Loucy (cell line): ENCODE data around the gene CNBD2.
"Not testable (repeated sequence)": the region's sequence is repeated elsewhere in the genome, so short reads cannot be mapped to it uniquely, and the experiment has no call there.

Source experiments
- H2AFZ ChIP-seq: fragments of 200-600 bp; sonication (generic); 2 replicates; pipeline ENCODE4 v1.6.0; 2016; ENCODE audit warnings: antibody characterized with exemption, mild to moderate bottlenecking, low read length, moderate library complexity
- H3F3A ChIP-seq: fragments of 200-600 bp; 2 replicates; pipeline ENCODE4 v1.6.0; 2016; ENCODE audit warnings: antibody characterized with exemption, low read depth, mild to moderate bottlenecking
- H3K27me3 ChIP-seq: fragments of 200-600 bp; sonication (generic); 2 replicates; pipeline ENCODE4 v1.6.1; 2014; ENCODE audit warnings: low read length, mild to moderate bottlenecking; ENCODE audit not compliant: insufficient read depth, poor library complexity, severe bottlenecking
- H3K36me3 ChIP-seq: fragments of 200-600 bp; sonication (generic); 2 replicates; pipeline ENCODE4 v1.6.1; 2016; ENCODE audit warnings: low read length; ENCODE audit not compliant: insufficient read depth
- H3K4me1 ChIP-seq: fragments of 200-600 bp; sonication (generic); 2 replicates; pipeline ENCODE4 v1.5.1; 2014; ENCODE audit warnings: low read length, mild to moderate bottlenecking; ENCODE audit not compliant: insufficient read depth, poor library complexity, severe bottlenecking
- H3K4me2 ChIP-seq: fragments of 200-600 bp; sonication (generic); 2 replicates; pipeline ENCODE4 v1.6.0; 2014; ENCODE audit warnings: antibody characterized with exemption, low read length, low read depth, mild to moderate bottlenecking; ENCODE audit not compliant: poor library complexity, severe bottlenecking
- H3K4me3 ChIP-seq: fragments of 200-600 bp; sonication (generic); 2 replicates; pipeline ENCODE4 v1.5.1; 2014; ENCODE audit warnings: low read length, mild to moderate bottlenecking, mixed read lengths; ENCODE audit not compliant: poor library complexity, severe bottlenecking
- H3K79me2 ChIP-seq: fragments of 200-600 bp; sonication (generic); 2 replicates; pipeline ENCODE4 v1.6.1; 2014; ENCODE audit warnings: low read length; ENCODE audit not compliant: insufficient read depth
- H3K9ac ChIP-seq: fragments of 200-600 bp; sonication (generic); 2 replicates; pipeline ENCODE4 v1.6.0; 2014; ENCODE audit warnings: mild to moderate bottlenecking, low read depth, low read length, moderate library complexity; ENCODE audit not compliant: poor library complexity, severe bottlenecking
- H3K9me2 ChIP-seq: fragments of 200-600 bp; sonication (generic); replicated peaks from 2 replicates; pipeline ENCODE4 v1.6.1; 2016; ENCODE audit warnings: low read depth, low read length, mixed read lengths
- H3K9me3 ChIP-seq: fragments of 200-600 bp; sonication (generic); 2 replicates; pipeline ENCODE4 v1.6.1; 2014; ENCODE audit warnings: mild to moderate bottlenecking, antibody characterized with exemption, low read length, low read depth; ENCODE audit not compliant: insufficient read depth
- H4K20me1 ChIP-seq: fragments of 200-600 bp; sonication (generic); 2 replicates; pipeline ENCODE4 v1.6.0; 2014; ENCODE audit warnings: antibody characterized with exemption, low read length, mild to moderate bottlenecking; ENCODE audit not compliant: insufficient read depth, poor library complexity, severe bottlenecking
- EZH2phosphoT487 ChIP-seq: fragments of 200-600 bp; IDR thresholded peaks from 2 replicates; pipeline ENCODE4 v1.6.1; 2018; ENCODE audit warnings: antibody characterized with exemption, mild to moderate bottlenecking, moderate library complexity, borderline replicate concordance
- TF ChIP-seq, protein P1 (sequence below): fragments of 200-600 bp; sonication (generic); conservative IDR thresholded peaks from 2 replicates; pipeline ENCODE4 v1.5.1; 2014; ENCODE audit warnings: mild to moderate bottlenecking, antibody characterized with exemption, low read length

Gene CNBD2

DNA sequence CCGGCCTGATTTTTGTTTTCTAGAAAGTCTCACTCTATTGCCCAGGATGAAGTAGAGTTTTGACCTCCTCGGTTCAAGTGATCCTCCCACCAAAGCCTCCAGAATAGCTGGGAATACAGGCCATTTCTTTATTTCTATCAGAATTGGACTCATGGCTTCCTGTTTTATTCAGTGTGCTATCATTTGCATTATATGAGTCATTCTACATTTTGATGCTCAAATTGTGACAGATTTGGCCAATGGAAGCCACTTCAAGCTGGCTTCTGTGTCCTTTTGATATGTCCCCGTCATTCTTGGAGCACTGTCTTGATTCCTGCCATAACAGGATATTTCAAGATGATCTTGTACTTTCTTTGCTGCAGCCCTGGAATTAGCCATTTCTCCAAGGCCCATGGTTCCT lies 75.1 kb downstream of the CNBD2 start:
- no peak overlapping the region for H2AFZ ChIP-seq
- no peaks in the 10 kb centered on the region for H3K9me2 ChIP-seq
- no peaks in the 10 kb centered on the region for H3K27me3 ChIP-seq
- peaks cover 33% of the 10 kb centered on the region for H4K20me1 ChIP-seq
- no peak overlapping the region for H3K4me3 ChIP-seq
- H3K9ac ChIP-seq: no peak overlapping the region
- no peak overlapping the region for H3K4me2 ChIP-seq
- no peaks in the 10 kb centered on the region for H3K9me3 ChIP-seq
- no peak for TF ChIP-seq EZH2phosphoT487
- TF ChIP-seq, protein P1, sequence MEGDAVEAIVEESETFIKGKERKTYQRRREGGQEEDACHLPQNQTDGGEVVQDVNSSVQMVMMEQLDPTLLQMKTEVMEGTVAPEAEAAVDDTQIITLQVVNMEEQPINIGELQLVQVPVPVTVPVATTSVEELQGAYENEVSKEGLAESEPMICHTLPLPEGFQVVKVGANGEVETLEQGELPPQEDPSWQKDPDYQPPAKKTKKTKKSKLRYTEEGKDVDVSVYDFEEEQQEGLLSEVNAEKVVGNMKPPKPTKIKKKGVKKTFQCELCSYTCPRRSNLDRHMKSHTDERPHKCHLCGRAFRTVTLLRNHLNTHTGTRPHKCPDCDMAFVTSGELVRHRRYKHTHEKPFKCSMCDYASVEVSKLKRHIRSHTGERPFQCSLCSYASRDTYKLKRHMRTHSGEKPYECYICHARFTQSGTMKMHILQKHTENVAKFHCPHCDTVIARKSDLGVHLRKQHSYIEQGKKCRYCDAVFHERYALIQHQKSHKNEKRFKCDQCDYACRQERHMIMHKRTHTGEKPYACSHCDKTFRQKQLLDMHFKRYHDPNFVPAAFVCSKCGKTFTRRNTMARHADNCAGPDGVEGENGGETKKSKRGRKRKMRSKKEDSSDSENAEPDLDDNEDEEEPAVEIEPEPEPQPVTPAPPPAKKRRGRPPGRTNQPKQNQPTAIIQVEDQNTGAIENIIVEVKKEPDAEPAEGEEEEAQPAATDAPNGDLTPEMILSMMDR: no peak
- no peaks in the 10 kb centered on the region for H3K4me1 ChIP-seq
- H3F3A ChIP-seq: no peaks in the 10 kb centered on the region; the same call in 1 of the 2 replicates
- peaks cover 31% of the 10 kb centered on the region for H3K79me2 ChIP-seq
- H3K36me3 ChIP-seq: no peaks in the 10 kb centered on the region

DNA sequence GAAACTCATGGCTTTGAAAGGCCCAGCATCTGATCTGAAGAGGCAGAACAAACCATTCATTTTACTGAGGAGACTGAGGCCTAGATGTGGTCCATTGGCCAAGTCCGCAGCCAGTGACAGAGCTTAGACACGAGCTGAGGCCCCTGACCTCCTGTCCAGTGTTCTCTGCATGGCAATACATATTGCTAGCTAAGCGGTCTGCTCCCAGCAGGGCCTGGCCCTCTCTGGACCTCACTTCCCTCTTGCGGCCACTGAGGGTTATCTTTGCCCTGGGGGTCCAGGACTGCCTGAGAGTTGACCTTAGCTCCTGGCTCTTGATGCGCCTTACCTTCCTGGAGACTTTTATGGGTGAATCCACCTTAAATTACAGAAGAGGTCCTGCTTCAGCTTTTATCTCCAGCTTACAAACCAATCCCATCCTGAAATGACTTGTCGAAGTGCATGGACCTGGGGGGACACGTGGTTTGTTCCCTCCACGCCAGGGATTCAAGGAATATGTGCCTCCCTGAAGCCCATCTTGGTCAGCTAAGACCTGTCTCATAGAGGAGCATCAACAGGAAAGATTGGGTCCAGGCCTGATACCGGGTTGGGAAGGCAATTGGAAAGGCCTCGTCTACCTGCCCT lies 75.6 kb downstream of the CNBD2 start:
- no peaks in the 10 kb centered on the region; the same call in 1 of the 2 replicates for H3F3A ChIP-seq
- H3K9ac ChIP-seq: no peak overlapping the region

DNA sequence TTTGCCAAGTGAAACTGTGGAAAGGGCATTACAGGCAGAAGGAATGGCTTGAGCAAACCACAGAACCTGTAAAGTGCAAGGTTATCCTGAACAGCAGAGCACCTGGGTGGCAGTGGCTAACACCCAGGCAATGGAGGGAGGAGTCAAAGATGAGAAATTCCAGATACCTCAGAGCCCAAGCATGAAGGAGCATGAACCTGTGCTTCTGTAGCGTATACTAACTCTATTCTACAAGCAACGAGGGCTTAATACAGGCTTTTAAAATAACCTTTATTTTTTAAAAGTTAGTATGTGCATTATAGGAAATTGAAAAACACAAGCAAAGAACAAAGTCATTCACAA lies 77.0 kb downstream of the CNBD2 start:
- peaks cover 2% of the 10 kb centered on the region for H3K27me3 ChIP-seq
- peaks cover 44% of the 10 kb centered on the region for H4K20me1 ChIP-seq
- TF ChIP-seq EZH2phosphoT487: no peak
- TF ChIP-seq, protein P1: no peak
- H3K4me1 ChIP-seq: no peaks in the 10 kb centered on the region
- no peak overlapping the region for H3K4me3 ChIP-seq
- no peaks in the 10 kb centered on the region; the same call in 1 of the 2 replicates for H3F3A ChIP-seq
- peaks cover 49% of the 10 kb centered on the region for H3K79me2 ChIP-seq
- no peak overlapping the region for H2AFZ ChIP-seq
- H3K9me2 ChIP-seq: no peaks in the 10 kb centered on the region
- no peak overlapping the region for H3K4me2 ChIP-seq
- H3K36me3 ChIP-seq: no peaks in the 10 kb centered on the region
- no peaks in the 10 kb centered on the region for H3K9me3 ChIP-seq
- H3K9ac ChIP-seq: no peak overlapping the region

More for the DNA sequence above, 75.6 kb downstream of the CNBD2 start:
- Histone ChIP-seq H3K27me3 (no peaks in the 10 kb centered on the region), H3K9me3 (no peaks in the 10 kb centered on the region), H2AFZ (no peak overlapping the region), H3K4me2 (no peak overlapping the region), H3K36me3 (no peaks in the 10 kb centered on the region), H3K4me3 (no peak overlapping the region), H4K20me1 (peaks cover 38% of the 10 kb centered on the region), H3K9me2 (no peaks in the 10 kb centered on the region), H3K4me1 (no peaks in the 10 kb centered on the region), H3K79me2 (peaks cover 36% of the 10 kb centered on the region)
- TF ChIP-seq, protein P1: no peak
- TF ChIP-seq EZH2phosphoT487: no peak

DNA sequence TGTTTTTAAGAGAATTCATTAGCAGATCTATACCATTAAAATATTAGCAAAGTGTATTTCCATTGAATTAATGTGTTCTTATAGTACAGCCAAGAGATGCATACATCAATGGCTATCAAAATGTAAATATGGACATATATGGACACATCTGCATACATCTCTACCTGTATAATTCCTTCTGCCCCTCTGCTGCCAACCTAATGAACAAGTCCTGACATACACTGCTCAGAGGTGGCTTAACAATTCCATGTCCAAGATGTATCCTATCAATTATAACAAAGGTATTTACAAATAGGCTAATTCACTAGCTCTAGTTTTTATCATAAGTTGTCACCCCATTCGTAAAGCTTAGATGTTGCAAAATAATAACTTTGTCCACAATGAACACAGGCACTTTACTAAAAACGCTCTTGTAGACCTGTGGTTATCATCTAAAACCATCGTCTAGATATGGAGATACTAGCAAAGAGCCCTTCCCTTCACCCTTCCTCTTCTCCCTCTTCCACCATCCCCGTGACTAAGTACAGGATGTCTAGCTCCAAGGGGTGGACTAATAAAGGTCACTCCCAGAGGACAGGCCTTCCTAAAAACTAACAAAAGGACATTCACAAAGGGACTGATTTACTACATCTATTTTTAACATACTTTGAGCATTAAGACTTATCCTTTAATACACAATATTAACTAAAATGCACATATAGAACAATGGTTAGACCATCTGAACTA lies 77.8 kb downstream of the CNBD2 start:
- Histone ChIP-seq H4K20me1 (peaks cover 47% of the 10 kb centered on the region), H3K4me2 (peak overlapping the region; percentile 89), H3K79me2 (peaks cover 58% of the 10 kb centered on the region)
- not testable (repeated sequence) for H3K27me3 ChIP-seq, H3K9me2 ChIP-seq, H3K9me3 ChIP-seq, H3F3A ChIP-seq, H3K9ac ChIP-seq, H3K4me1 ChIP-seq, H3K4me3 ChIP-seq, H3K36me3 ChIP-seq, H2AFZ ChIP-seq

DNA sequence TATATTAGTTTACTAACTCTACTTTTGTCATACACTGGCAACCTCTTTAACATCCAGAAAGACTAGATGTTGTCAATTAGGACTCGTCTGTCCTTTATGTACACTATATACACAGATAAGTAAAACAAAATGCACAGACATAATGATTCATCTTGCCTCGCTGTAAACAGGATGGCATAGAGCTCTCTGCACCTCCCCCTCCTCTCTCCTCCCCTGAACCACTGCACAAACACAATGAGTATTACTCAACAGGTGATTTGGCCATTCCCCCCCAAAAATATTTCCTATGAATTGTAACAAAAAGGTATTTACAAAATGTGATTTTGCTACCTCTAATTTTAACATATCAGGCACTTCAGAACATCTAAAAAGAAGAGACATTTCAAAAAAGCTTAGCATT lies 81.0 kb downstream of the CNBD2 start:
- H3K36me3 ChIP-seq, H3F3A ChIP-seq, H3K9me3 ChIP-seq, H3K9me2 ChIP-seq, H3K4me1 ChIP-seq, H3K27me3 ChIP-seq, H2AFZ ChIP-seq: not testable (repeated sequence)
- H3K79me2 ChIP-seq: peaks cover 61% of the 10 kb centered on the region
- H3K4me3 ChIP-seq: peak overlapping the region; percentile 93
- H3K4me2 ChIP-seq: peak overlapping the region; percentile 89
- H4K20me1 ChIP-seq: peaks cover 47% of the 10 kb centered on the region
- peak overlapping the region; percentile 99 for H3K9ac ChIP-seq
